K562 (cell line): ENCODE results near the gene BAG1. TPM values are rescaled to one million over a fixed set of nuclear protein-coding genes. Genes with fewer than 3 reads are reported as not detected.

ENCODE experiments used
- ATF2 ChIP-seq: sonication (generic); formaldehyde crosslinking; IDR thresholded peaks from 2 replicates; pipeline ENCODE4 v1.8.1; 2022; ENCODE audit warnings: missing genetic modification reagents
- C11orf30 ChIP-seq: fragments of 450-650 bp; IDR thresholded peaks from 2 replicates; pipeline ENCODE4 v1.6.1; 2016; ENCODE audit warnings: low read depth, mild to moderate bottlenecking
- DDX20 ChIP-seq: fragments of 450-650 bp; IDR thresholded peaks from 2 replicates; pipeline ENCODE4 v1.6.1; 2016; ENCODE audit warnings: missing genetic modification characterization, low read depth, mild to moderate bottlenecking, missing compliant biosample characterization, moderate library complexity
- EP300 ChIP-seq: IDR thresholded peaks from 2 replicates; pipeline ENCODE4 v1.6.1; 2012; ENCODE audit warnings: low read length, improper control_type of control experiment
- FUS ChIP-seq: fragments of 200-400 bp; formaldehyde crosslinking; optimal IDR thresholded peaks from 2 replicates; pipeline ENCODE3; 2017; ENCODE audit warnings: low read depth, low read length
- HOMEZ ChIP-seq: fragments of 250-450 bp; sonication (Bioruptor Pico); IDR thresholded peaks from 2 replicates; pipeline ENCODE4 v1.4.0; 2020; ENCODE audit warnings: mild to moderate bottlenecking, moderate library complexity
- KLF1 ChIP-seq: fragments of 450-650 bp; IDR thresholded peaks from 2 replicates; pipeline ENCODE4 v1.6.1; 2016; ENCODE audit warnings: missing genetic modification characterization, missing compliant biosample characterization
- KLF6 ChIP-seq: fragments of 250-450 bp; sonication (Bioruptor Pico); IDR thresholded peaks from 2 replicates; pipeline ENCODE4 v1.4.0; 2020; ENCODE audit warnings: mild to moderate bottlenecking, moderate library complexity, borderline replicate concordance
- LCOR ChIP-seq: sonication (generic); formaldehyde crosslinking; IDR thresholded peaks from 2 replicates; pipeline ENCODE4 v1.8.0; 2022; ENCODE audit warnings: mild to moderate bottlenecking, missing genetic modification reagents
- MGA ChIP-seq: fragments of 450-650 bp; IDR thresholded peaks from 2 replicates; pipeline ENCODE4 v1.6.1; 2016; ENCODE audit warnings: mild to moderate bottlenecking, moderate library complexity
- NCOA4 ChIP-seq: fragments of 450-650 bp; IDR thresholded peaks from 2 replicates; pipeline ENCODE4 v1.6.1; 2018; ENCODE audit warnings: mild to moderate bottlenecking; ENCODE audit not compliant: partially characterized antibody
- POLR2A ChIP-seq: fragments of 450-650 bp; conservative IDR thresholded peaks from 2 replicates; pipeline ENCODE4 v1.6.1; 2016
- SMARCB1 ChIP-seq: IDR thresholded peaks from 2 replicates; pipeline ENCODE4 v1.6.1; 2011; ENCODE audit warnings: improper control_type of control experiment, low read depth; ENCODE audit not compliant: insufficient read length
- THRAP3 ChIP-seq: fragments of 450-650 bp; IDR thresholded peaks from 2 replicates; pipeline ENCODE4 v1.6.1; 2016; ENCODE audit warnings: mild to moderate bottlenecking, inconsistent platforms, borderline replicate concordance
- ZSCAN32 ChIP-seq: fragments of 450-650 bp; formaldehyde crosslinking; IDR thresholded peaks from 2 replicates; pipeline ENCODE4 v1.4.0; 2020; ENCODE audit warnings: mild to moderate bottlenecking, moderate library complexity
- polyA plus RNA-seq, 8 experiments: library from polyadenylated mRNA; depleted of rRNA in 4 of 8; stranded (reverse) in 5 of 8; unstranded in 3 of 8; fragments of >200 nt; fragmentation: Nextera tagmentation in 2 of 8; fragmentation: Illumina TruSeq in 1 of 8; extraction: Ambion mirVana in 2 of 8; extraction: Trizol in 1 of 8; gene quantifications; 2 replicates each; pipeline versions ENCODE4 v1.2.1 to v1.2.3, GENCODE V29; 2011 to 2014; ENCODE audit warnings: inconsistent platforms in 1 of 8, missing spikeins in 1 of 8
- total RNA-seq, 7 experiments: library from RNA; depleted of rRNA in 6 of 7; stranded (reverse); fragments of >200 nt in 6 of 7; fragmentation: Illumina TruSeq in 2 of 7; extraction: Trizol in 2 of 7; gene quantifications; 2 replicates each; pipeline versions ENCODE4 v1.2.1 to v1.2.3, GENCODE V29; 2011 to 2021; ENCODE audit warnings: low replicate concordance in 1 of 7

Gene BAG1
- total and polyA plus RNA-seq, 9 of the 15 experiments (the other 6 are each of a cell fraction or from before 2014, with no cell fraction given), result 9.7 to 106 (median 56.9) TPM

- TF ChIP-seq MGA (no peak), SMARCB1 (no peak), NCOA4 (no peak), ATF2 (CRISPR knock-in tag) (no peak), KLF6 (CRISPR knock-in tag) (no peak), KLF1 (tag) (no peak), HOMEZ (CRISPR knock-in tag) (no peak), POLR2A (peak; percentile 67), LCOR (CRISPR knock-in tag) (no peak), EP300 (no peak), ZSCAN32 (CRISPR knock-in tag) (no peak), C11orf30 (0 out of 2 replicates have a peak, but pooled peaks have one; percentile 18), DDX20 (tag) (no peak), FUS (no peak), THRAP3 (no peak)
Measured at GRCh38 chr9:33264473-33265177, at the start of gene BAG1, which contains the start of gene CHMP5 (continued).
